ENCODE data around the gene ANKRD23.
A peak's percentile ranks its signal among the peaks of the same experiment; 100 is the strongest.

The ANKRD23 gene

GRCh38 chr2:96878796-96879544 lies 35.1 kb upstream of the ANKRD23 start:
- Histone ChIP-seq H3K27ac (no peak overlapping the region), H3K4me3 (no peak overlapping the region)

DNA sequence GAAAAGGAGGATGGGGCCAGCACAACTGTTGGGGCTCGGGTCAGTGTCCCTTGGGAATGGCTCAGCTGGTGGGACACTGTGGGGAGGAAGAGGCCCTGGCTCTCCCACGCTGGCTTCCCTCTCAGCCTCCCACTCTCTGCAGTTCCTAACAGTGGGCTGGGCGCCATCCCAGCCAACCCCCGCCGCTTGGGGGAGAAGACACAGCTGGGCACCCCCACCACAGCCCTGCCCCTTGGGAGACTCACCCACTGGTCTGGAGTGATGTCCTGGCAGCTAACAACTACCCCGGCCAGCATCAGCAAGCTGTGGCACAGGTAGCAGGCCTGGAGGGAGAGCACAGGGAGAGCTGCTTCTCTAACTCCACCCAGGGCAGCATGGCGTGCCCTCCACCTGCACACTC lies 34.4 kb upstream of the ANKRD23 start:
- no peak overlapping the region for H3K27ac ChIP-seq

GRCh38 chr2:96877631-96878092 lies 33.8 kb upstream of the ANKRD23 start:
- Histone ChIP-seq H3K27ac (no peak overlapping the region), H3K4me3 (no peak overlapping the region)

More for the DNA sequence above, 34.4 kb upstream of the ANKRD23 start:
- no peak overlapping the region for H3K4me3 ChIP-seq

DNA sequence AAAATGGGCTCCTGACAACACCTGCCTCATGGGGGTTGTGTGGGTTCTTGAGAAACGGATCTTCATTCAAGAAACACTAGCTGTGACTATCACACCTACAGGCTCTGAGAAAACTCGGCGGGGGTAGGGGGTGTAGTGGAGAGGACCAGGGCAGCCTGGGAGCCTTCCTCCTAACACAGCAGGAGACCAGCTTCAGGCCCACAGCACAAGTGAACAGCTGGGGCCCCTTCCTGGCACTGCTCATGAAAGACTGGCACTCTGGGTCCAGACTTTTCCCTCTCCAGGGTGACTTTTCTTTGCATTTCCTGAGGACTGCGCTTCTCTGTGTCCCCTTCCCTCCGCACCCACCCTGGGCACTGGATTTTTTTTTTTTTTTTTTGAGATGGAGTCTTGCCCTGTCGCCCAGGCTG lies 33.2 kb upstream of the ANKRD23 start:
- Histone ChIP-seq H3K4me3 (no peak overlapping the region), H3K27ac (peak overlapping the region in 1 of 21 experiments; percentile 55)

GRCh38 chr2:96876269-96877041 lies 32.6 kb upstream of the ANKRD23 start:
- peak overlapping the region in 9 of 21 experiments; percentile 3 to 55 (median 31) for H3K27ac ChIP-seq
- no peak overlapping the region for H3K4me3 ChIP-seq

- H3K27ac ChIP-seq = peak overlapping the region in 9 of 21 experiments; percentile 2 to 73 (median 25)
- H3K4me3 ChIP-seq = no peak overlapping the region
Observed at GRCh38 chr2:96875498-96876268, 31.9 kb upstream of the ANKRD23 start.

DNA sequence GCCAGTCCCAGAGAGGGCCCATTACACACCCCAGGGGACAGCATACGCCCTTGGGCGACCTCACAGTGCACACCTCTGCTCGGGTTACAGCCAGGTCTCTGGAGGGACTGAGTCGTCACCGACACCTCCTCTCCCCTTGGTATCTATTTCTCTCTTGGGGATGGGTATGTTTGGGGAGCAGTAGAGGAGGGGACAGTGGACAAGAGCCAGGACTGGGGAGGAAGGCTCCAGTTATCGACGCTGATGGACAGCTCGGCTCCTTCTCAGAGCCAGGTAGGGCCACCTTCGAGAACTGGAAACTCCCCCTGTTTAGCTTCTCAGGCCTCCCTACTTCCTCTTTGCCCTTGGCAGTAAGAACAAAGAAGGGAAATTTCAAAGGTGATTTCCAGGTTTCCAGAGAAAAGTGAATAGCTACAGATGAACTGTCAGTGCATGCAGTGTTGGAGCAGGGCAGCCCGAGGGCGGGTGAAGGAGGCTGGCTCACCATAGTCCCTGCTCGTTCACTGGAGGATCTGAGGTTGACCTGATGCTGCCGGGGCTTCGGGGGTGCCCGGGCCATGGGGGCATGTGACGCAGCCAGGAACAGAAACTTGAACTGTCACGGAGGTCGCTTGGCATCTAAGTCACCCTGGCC lies 30.5 kb upstream of the ANKRD23 start:
- H3K4me3 ChIP-seq = no peak overlapping the region
- peak overlapping the region in 10 of 21 experiments; percentile 6 to 73 (median 50) for H3K27ac ChIP-seq

GRCh38 chr2:96873651-96874096 lies 29.9 kb upstream of the ANKRD23 start:
- Histone ChIP-seq H3K27ac (peak overlapping the region in 11 of 21 experiments; percentile 5 to 73 (median 46)), H3K4me3 (no peak overlapping the region)

DNA sequence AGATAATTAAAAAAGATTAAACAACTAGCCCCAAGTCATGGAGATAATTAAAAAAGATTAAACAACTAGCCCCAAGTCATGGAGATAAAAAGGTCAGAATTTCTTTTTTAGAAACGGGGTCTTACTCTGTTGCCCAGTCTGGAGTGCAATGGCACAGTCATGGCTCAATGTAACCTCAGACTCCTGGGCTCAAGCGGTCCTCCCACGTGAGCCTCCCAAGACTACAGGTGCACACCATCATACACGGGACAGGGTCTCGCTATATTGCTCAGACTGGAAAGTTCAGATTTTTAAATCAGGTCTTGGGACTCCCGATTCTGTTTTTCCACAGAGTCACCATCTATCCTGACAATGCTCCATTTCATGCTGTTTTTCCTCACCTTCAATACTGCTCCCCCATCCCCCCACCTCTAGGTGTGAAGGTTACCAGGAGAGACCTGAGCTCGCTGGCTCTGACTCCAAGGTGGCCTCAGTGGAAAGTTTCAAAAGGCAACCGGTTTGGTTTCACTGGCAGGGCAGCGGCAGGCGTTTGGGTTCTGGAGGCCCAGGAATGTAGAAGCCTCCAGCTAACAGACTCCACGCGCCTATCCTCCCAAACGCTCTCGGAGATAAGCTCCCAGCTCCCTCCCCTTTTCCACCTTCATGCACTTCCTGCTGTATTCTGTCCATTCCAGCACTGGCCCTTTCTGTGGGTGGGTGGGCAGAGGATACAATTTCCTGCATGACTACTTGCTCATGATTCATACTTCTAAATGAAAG lies 28.9 kb upstream of the ANKRD23 start:
- peak overlapping the region in 6 of 21 experiments; percentile 5 to 73 (median 20) for H3K27ac ChIP-seq
- no peak overlapping the region for H3K4me3 ChIP-seq

DNA sequence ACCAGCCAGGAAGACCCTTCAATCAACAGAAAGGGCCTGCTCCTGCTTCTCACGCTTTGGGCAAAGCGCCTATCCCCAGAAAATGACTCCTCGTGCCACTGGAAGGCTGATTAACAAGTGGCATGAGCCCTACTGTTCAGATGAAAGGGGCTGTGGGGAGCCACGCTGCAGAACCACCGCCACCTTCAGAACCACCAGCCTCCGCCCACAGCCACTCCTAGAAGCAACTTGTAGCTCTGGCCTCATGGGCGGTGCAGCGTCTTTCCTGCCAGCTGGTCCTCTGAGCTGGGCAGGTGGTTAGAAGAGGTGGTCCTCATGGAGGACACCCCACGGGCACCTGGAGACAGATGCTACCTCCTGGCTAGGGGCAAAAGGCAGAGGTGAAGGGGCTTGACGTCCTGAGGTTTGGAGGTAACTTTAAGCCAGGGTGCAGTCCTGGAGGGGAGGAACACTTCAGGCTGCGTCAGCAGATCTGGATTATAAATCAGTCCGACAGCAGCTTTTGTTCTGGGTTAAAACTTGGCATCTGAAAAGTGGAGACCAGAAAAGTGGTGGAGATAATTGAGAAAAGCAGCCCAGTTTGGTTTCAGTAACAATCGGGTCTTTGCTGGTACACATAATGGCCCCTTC lies 26.9 kb upstream of the ANKRD23 start:
- Histone ChIP-seq H3K4me3 (peak overlapping the region; percentile 58 to 96 (median 80)), H3K27ac (peak overlapping the region in 20 of 21 experiments; percentile 26 to 99 (median 97))

- peak within 1 kb of the TSS; percentile 58 to 96 (median 80) for H3K4me3 ChIP-seq
Observed at GRCh38 chr2:96869822-96870625, 26.2 kb upstream of the ANKRD23 start, which contains the start of gene SEMA4C. Gene SEMA4C (minus strand): TSS chr2:96870080. CDS start chr2:96867886, 2,194 bp downstream.

GRCh38 chr2:96869281-96869821 lies 25.5 kb upstream of the ANKRD23 start:
- Histone ChIP-seq H3K27ac (peak overlapping the region; percentile 88 to 99 (median 97)), H3K4me3 (peak overlapping the region; percentile 58 to 96 (median 80))

More at GRCh38 chr2:96869822-96870625, 26.2 kb upstream of the ANKRD23 start, which contains the start of gene SEMA4C:
- peak within 1 kb of the TSS; percentile 88 to 99 (median 97) for H3K27ac ChIP-seq

DNA sequence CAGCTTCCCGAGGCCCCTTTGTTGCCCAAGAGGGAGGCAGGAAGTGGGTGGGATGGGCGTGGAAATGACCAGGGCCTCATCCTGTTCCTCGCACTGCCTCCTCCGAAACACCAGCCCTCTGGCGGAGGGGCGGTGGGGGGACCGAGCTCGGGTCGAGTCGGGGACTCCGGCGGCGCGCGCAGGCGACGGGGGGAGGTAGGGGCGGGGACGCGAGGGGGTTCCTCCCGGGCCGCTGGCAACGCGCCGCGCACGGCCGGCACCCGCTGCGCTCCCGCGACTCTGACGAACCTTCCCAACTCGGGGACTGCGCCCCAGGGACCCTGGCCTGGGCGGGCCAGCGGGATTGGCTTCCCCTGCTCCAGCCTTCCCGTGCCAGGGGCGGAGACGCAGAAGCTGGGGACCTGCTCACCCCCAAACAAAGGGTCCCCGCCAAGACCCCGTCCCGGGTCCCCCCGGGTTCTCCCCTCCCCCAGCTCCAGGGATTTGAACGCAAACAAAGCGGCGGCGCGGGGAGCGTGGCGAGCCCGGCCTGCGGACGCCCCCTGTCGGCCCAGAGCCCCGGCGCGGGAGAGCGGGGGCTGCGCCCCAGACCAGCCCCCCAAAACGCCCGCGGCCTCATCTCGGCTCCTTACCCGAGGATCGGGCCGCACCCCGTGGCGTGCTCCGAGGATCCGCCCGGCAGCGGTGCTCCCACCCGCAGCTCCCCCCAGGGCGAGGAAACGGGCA lies 24.9 kb upstream of the ANKRD23 start:
- peak overlapping the region; percentile 88 to 99 (median 97) for H3K27ac ChIP-seq
- H3K4me3 ChIP-seq = peak overlapping the region; percentile 58 to 96 (median 80)

DNA sequence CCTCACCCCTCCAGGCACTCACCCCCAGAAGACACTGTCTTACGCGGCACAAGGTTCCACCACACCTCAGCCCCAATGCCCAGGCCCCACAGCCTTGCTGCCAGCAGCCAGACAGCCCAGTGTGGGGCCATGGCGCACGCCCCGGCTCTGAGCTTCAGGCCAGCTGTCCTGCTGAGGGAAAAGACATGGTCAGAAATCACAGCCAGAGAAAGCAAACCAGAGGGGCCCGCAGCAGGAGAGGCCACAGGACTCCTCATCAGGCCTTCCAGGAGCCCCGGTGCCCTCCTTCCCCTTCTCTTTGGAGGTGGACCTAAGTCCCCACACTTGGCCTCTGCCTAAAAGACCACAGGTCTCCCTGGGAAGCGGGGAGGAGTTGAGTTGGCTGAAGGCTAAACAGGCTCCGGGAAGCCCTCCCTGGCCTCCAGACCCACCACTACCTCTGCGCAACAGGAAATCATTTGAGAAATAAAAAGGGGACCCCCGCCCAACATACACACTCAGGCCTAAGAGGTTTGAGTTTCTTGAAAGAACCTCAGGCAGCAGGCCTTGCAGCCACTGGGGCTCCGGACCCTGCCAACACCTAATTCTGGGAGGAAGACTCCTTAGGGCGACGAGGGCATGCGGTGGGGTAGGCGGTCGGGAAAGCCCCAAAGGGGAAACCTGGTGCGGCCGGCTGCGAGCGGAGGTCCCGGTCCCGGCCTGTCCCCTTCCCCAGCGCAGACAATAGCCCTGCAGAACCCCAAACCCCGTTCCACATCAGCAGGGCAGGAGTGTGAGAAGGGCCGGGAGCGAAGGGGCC lies 24.1 kb upstream of the ANKRD23 start:
- Histone ChIP-seq H3K27ac (peak overlapping the region in 20 of 21 experiments; percentile 88 to 99 (median 97)), H3K4me3 (peak overlapping the region; percentile 58 to 96 (median 80))
